Fibroblast of skin of right quadriceps (primary cell): ENCODE data around the gene ICE2.

Experiments
- DNase-seq: peaks from one replicate; pipeline ENCODE4 v3.0.0-alpha.2; 2013

The ICE2 gene

DNA sequence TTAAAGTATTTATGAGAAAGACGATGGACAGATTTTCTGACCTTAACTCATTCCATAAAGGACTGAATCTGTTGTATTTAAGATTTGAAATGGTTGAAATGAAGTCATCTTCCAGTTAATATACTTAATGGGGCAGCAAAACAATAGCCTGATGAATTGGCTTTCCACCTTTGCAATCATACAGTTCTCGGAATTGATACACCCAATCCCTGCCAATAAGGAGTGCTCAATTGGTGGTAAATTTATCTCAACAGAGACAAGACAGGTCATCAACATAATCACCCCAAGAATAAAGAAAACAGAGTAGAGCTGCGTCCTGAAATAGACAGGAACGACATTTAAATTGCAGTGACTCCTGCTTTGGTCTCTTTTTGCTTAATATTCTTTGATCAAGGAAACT lies 92.3 kb downstream of the ICE2 start:
- DNase-seq: no peak

GRCh38 chr15:60385620-60386552 lies 93.1 kb downstream of the ICE2 start:
- peak; percentile 24 for DNase-seq

DNA sequence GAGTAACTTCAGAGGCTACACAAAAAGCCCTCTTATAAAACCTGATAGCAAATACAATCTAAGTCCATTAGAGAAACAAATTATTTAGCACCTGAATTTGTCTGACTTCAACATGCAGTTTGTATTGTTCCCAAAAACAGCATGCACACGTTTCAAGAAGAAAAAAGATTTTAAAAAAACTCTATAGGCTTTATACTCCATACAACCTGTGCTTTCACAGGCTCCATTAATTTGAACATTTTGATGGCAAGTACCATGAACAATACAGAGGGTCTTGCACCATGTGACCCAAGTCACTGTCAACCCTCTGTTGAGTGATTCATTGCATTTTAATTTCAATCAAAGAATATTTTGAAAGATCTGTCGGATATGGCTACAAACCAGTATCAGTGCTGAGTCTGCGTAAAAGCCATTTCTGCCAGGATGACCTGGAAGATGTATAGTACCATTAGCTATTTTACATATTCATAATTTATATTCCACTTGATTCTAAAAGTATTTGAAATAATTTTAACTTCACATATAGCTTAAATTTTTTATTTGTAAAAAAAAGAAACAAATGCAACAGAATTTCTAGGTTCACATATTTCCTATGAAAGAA lies 94.3 kb downstream of the ICE2 start:
- DNase-seq: no peak

- no peak for DNase-seq
These were observed 94.9 kb downstream of the ICE2 start for GRCh38 chr15:60384053-60384452.

DNA sequence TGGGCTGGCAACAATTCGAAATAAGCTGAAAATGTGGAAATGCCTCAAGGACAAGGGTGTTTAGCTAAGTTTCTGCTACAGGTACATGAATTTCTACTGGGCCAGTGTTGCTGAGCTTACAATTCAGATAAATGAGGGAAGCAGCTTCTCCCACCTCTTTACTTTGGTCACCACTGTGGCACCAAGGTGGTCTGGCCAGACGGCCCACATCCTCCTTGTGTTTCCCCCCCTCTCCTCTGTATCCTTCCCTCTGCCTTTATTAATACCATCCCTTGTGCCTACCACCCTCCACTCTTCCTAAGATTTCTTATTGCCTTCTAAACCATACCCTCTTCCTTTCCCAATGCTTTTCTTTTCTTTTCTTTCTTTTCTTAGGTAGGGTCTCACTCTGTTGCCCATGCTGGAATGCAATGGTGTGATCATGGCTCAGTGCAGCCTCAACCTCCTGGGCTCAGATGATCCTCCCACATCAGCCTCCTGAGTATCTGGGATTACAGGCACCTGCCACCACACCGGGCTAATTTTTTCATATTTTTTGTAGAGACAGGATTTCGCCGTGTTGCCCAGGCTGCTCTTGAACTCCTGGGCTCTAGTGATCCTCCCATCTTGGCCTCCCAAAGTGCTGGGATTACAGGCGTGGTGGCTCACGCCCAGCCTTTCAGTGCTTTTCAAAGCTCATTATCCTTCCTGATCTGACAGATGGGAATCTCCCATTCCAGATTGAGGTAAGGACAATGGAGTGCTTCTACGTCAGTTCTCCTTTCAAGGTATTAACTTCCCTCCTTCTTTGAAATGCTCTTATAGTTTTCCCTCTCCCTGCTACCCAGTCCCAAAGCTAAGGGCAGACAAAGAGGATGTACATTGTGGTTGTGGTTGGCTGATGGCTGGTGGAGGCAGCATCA lies 95.9 kb downstream of the ICE2 start:
- no peak for DNase-seq

GRCh38 chr15:60381148-60381788 lies 97.7 kb downstream of the ICE2 start:
- DNase-seq: peak; percentile 71

DNA sequence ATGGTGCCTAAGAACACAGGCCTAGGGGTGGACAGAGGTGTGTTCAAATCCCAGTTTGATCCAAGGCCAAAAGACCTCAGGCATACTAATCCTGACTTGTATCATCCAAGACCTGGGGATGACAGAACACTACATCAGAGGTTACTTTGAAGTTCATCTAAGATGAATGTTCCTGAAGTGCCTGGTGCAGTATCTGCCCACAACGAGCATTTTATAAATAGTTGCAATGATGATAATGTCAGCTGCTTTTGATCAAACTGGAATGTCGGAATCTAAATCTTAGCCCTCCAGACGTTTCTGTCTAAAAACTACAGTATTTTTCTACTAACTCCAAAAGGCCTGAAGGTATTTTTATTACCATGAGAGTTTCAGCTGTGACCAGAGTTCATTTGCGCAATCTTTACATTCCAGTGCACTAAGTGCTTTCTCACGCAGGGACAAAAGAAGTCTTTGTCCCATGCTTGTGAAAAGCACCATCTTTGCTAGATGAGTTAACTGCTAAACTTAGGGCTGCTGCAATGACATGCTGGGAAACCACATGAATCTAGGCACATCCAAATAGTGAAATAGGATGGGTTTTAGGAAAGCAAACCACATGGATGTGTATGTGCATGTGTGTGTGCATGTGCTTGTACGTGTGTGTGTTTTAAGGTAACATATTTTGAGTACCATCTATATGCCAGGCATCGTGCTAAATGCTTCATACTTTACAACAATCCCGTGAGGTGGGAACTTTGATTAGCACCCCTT lies 99.2 kb downstream of the ICE2 start:
- DNase-seq: peak; percentile 99

DNA sequence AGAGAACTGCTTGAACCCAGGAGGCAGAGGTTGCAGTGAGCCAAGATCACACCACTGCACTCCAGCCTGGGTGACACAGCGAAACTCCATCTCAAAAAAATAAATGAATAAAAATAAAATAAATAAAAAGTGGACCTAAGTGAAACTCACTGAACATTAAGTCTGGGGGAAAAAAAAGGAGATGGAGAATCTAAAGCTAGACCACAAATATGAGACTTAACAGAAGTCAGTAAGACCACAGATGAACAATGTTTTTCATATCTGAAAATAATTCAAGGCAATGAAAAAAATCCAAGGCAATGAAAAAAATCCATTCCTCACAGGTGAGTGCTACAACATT lies 99.8 kb downstream of the ICE2 start:
- DNase-seq: no peak

DNA sequence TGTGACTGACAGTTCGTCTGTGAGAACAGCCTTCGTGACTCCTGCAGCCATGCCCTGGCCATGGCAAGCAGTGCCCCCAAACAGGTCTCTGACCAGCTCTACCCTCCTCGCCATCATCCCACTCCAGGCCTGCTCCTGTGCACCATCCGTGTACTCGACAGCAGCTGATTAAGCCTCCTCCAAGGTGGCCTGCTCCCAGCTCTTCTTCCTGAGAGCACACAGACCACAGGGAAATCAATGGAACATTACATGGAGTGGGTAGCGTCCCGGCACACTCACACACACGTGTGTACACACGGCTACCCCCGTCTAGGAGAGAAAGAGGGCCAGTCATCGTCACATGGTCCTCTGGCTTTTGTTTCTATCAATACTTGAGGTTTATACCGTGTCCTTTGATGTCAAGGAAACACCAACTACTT lies 102.3 kb downstream of the ICE2 start:
- no peak for DNase-seq

DNA sequence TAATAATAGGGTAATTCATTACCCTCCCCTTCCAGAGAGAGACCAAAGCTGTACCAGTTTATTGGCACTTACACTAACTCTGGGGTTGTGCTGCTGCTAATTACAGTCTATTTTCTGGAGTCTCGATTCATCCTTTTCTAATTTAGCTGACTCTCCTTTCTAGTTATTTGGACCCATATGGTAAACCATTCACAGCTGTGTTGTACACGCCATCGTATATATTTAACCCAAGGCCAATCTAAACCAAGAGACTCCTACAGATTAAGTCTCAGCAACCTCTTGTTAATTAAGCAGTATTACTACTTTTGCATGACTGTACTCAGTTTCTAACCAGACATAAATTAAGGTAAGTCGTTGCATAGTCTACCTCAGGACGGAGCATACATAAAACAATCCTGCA lies 103.6 kb downstream of the ICE2 start:
- DNase-seq: peak; percentile 72

GRCh38 chr15:60374628-60375081 lies 104.3 kb downstream of the ICE2 start:
- peak; percentile 97 for DNase-seq

GRCh38 chr15:60374209-60374608 lies 104.7 kb downstream of the ICE2 start:
- DNase-seq: no peak

- DNase-seq: no peak
These were observed 105.2 kb downstream of the ICE2 start for GRCh38 chr15:60373745-60374144.

GRCh38 chr15:60373327-60373726 lies 105.6 kb downstream of the ICE2 start:
- no peak for DNase-seq

DNA sequence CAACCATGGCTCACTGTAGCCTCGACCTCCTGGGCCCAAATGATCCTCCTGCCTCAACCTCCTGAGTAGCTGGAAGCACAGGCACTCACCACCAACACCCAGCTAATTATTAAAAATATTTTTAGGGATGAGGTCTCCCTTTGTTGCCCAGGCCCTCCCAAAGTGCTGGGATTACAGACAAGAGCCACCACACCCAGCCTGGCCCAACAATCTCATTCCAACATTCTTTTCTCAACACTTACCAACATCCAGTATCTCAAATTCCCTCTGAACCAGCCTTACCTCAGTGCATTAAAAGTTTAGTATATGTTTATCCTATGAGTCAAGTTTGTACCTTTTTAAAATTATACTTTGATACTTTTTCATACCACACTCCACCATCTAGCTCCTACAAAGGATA lies 106.2 kb downstream of the ICE2 start:
- DNase-seq: no peak

DNA sequence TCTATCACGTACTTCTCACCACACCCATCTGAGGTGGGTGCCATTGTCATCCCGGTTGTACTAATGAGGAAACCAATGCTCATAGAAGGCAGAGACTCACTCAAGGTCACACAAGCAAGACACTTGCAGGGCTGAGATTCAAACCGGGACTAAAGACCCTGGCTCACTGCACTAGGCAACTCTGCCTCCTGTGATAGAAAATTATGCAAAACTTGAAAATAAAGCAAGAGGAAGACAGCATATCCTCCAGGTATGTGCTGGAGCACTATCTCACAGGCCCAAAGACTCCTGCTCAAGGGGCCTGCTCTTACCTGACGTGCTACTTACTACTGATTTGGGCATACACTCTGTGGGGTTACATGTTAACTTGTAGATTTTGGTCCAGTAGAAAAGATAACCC lies 106.7 kb downstream of the ICE2 start:
- DNase-seq: no peak

DNA sequence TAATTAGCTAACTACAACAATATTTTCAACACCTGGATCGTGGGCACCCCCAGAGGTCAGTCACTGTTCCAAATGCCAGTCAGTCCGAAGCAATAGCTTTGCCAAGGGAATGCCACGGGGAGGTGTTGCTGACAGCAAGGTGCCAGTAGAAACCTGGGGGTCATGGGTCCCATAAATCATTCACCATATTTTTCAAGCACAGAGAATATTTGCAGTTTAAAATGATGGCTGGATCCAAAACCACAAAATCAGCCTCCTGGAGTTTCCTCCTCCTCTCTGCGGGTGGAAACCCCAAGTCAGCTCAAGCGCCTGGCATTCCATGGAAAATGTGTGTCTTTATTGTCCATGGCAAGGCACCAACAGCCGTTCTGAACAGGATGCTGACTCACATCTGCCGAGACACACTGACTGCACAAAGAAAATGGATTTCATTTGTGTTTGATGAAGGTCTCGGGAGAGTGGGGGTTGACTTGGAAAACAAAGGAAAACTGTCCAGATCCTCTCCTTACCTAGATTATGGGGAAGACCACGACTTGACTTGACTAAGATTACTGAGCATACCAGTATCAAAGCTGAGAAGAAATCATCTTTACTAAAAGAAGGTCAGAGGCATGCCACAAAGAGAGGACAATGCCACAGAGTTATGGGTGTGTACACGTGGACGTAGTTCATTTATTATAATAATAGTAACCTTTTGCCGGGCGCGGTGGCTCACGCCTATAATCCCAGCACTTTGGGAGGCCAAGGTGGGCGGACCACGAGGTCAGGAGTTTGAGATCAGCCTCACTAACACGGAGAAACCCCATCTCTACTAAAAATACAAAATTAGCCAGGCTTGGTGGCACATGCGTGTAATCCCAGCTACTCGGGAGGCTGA lies 107.5 kb downstream of the ICE2 start:
- DNase-seq: peak; percentile 100

GRCh38 chr15:60370869-60371136 lies 108.1 kb downstream of the ICE2 start:
- DNase-seq: no peak

DNA sequence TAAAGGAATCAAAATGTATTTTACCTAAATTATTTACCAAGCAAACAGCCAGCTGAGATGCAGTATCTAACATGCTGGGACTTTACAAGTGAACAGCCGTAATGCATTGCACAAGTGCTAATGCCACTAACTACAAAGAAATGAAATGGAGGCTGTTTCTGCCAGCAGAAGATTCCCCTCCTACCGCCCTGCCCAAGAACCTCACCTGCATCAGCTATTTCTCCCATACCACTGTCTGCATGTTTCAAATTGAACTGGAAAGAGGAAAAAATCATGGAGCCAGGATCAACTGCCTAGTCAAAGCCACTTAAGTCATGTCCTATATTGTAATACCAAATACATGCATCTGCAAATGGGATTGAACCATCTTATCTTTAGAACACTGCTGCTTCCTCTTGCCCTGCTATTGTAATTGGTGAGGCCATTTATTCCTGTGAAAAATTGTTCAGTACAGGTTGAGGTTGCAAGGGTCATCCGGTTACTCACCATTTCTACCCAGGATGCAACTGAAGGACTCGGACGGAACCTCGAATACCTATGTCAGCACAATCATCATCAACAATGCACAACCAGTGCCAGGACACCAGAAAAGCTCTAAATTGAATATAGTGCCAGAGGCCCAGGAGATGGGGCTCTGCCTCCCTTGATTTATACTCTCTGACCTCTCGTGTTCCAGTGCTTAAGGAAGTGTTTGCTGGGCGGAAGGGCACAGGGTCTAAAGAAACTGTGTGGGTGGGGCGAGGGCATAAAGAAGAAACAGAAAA lies 108.7 kb downstream of the ICE2 start:
- DNase-seq: no peak

DNA sequence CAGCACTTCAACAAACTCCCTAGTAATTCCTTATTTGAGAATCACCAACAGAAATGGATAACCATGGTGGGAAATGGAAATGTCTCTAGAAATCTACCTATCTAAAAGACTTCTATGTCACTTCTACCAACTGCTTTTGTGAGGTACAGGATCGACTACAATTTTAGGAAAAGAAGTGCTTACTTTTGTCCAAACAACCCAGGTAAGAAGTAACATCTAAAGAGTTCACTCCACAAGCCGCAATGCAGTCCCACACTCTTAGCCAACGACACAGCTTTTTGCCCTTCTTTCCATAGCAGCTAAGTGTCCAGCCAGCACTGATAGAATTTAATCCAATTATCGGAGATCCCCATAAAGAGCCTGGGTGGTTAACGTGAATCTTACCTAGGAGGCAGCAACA lies 109.2 kb downstream of the ICE2 start:
- no peak for DNase-seq
